Sigmoid colon (tissue), 4 donors: Measurements from ENCODE around the gene TIPIN.
"Not testable (repeated sequence)": the region's sequence is repeated elsewhere in the genome, so short reads cannot be mapped to it uniquely, and the experiment has no call there.

Experiments used
- EP300 ChIP-seq, 4 donors: sonication (generic); formaldehyde crosslinking; IDR thresholded peaks; one replicate each; pipeline ENCODE4 v1.6.1; 2017; ENCODE audit warnings: antibody characterized with exemption in 4 of 4
- TF ChIP-seq, protein P1 (sequence below), 4 experiments: fragments of 450-650 bp in 3 of 4; fragments of 200-600 bp in 1 of 4; IDR thresholded peaks; one replicate each; pipeline ENCODE4 v1.5.1; 2016 to 2019; ENCODE audit warnings: antibody characterized with exemption in 4 of 4, mild to moderate bottlenecking in 3 of 4, moderate library complexity in 2 of 4

DNA sequence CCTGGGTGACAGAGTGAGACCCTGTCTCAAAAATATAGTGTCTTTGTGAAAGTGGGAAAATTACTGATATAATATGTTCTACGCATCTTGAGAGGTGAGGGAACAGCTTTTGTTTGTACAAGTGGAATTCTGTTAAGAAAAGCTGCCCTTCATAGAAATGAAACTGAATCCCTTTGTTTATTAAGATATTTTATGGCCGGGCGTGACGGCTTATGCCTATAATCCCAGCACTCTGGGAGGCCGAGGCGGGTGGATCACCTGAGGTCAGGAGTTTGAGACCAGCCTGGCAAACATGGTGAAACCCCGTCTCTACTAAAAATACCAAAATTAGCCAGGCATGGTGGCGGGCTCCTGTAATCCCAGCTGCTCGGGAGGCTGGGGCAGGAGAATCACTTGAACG is 52.1 kb downstream of the TIPIN start:
- TF ChIP-seq, protein P1, sequence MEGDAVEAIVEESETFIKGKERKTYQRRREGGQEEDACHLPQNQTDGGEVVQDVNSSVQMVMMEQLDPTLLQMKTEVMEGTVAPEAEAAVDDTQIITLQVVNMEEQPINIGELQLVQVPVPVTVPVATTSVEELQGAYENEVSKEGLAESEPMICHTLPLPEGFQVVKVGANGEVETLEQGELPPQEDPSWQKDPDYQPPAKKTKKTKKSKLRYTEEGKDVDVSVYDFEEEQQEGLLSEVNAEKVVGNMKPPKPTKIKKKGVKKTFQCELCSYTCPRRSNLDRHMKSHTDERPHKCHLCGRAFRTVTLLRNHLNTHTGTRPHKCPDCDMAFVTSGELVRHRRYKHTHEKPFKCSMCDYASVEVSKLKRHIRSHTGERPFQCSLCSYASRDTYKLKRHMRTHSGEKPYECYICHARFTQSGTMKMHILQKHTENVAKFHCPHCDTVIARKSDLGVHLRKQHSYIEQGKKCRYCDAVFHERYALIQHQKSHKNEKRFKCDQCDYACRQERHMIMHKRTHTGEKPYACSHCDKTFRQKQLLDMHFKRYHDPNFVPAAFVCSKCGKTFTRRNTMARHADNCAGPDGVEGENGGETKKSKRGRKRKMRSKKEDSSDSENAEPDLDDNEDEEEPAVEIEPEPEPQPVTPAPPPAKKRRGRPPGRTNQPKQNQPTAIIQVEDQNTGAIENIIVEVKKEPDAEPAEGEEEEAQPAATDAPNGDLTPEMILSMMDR (IDR thresholded peaks at IDR 0.05): not testable (repeated sequence)
- not testable (repeated sequence) for TF ChIP-seq EP300 (IDR thresholded peaks at IDR 0.05)
